ENCODE data around the gene TRPM7. TPM values are rescaled to one million over a fixed set of nuclear protein-coding genes. Genes with fewer than 3 reads are reported as not detected.

The TRPM7 gene
- total RNA-seq, 1 donor from 2014 or later = 59.2 TPM

DNA sequence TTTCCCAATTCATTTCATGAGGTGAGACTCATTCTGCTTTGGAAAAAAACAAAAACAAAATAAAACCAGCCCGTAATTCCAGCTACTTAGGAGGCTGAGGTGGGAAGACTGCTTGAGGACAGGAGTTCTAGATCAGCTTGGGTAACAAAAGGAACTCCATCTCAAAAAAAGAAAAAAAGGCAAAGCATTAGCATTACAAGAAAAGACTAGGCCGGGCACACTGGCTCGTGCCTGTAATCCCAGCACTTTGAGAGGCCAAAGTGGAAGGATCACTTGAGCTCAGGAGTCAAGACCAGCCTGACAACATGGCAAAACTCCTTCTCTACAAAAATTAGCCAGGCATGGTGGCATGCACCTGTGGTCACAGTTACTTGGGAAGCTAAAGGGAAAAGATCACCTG lies 33.9 kb downstream of the TRPM7 start:
- TF ChIP-seq, protein P1, sequence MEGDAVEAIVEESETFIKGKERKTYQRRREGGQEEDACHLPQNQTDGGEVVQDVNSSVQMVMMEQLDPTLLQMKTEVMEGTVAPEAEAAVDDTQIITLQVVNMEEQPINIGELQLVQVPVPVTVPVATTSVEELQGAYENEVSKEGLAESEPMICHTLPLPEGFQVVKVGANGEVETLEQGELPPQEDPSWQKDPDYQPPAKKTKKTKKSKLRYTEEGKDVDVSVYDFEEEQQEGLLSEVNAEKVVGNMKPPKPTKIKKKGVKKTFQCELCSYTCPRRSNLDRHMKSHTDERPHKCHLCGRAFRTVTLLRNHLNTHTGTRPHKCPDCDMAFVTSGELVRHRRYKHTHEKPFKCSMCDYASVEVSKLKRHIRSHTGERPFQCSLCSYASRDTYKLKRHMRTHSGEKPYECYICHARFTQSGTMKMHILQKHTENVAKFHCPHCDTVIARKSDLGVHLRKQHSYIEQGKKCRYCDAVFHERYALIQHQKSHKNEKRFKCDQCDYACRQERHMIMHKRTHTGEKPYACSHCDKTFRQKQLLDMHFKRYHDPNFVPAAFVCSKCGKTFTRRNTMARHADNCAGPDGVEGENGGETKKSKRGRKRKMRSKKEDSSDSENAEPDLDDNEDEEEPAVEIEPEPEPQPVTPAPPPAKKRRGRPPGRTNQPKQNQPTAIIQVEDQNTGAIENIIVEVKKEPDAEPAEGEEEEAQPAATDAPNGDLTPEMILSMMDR (IDR thresholded peaks at IDR 0.05; ENCODE audit: insufficient read depth, low read length, severe bottlenecking) = no peak
- no peak for DNase-seq (ENCODE audit: low read depth)
- peaks cover 9% of the 10 kb centered on the region for H3K36me3 ChIP-seq (ENCODE audit: control insufficient read depth, insufficient read depth, low read length)
- no peak overlapping the region for H3K4me3 ChIP-seq (ENCODE audit: low read depth, low read length)
- no peaks in the 10 kb centered on the region for H3K27me3 ChIP-seq (ENCODE audit: control insufficient read depth, insufficient read depth, low read length)
- no peak for FAIRE-seq

DNA sequence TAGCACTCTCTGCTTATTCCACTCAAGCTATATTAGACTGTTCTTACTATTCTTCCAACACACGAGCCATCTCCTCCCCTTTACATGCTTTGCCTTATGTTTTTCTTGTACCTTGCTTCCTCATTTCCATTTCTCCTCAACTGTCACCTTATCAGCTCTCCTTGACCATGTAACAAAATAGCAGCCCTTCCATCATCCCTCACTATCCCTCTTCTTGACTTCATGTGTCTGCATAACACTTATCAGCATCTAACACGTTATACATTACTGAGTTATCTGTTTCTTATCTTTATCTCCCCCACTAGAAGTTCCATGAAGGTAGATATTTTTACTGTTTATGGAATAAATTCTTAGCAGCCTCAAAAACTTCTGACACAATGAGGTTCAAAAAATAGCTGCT lies 45.3 kb downstream of the TRPM7 start:
- H3K4me3 ChIP-seq (ENCODE audit: low read depth, low read length) = no peak overlapping the region
- TF ChIP-seq, protein P1 (IDR thresholded peaks at IDR 0.05; ENCODE audit: insufficient read depth, low read length, severe bottlenecking) = no peak
- DNase-seq (ENCODE audit: low read depth) (no peak), FAIRE-seq (no peak)
- H3K27me3 ChIP-seq (ENCODE audit: control insufficient read depth, insufficient read depth, low read length) = no peaks in the 10 kb centered on the region
- peaks cover 6% of the 10 kb centered on the region for H3K36me3 ChIP-seq (ENCODE audit: control insufficient read depth, insufficient read depth, low read length)

DNA sequence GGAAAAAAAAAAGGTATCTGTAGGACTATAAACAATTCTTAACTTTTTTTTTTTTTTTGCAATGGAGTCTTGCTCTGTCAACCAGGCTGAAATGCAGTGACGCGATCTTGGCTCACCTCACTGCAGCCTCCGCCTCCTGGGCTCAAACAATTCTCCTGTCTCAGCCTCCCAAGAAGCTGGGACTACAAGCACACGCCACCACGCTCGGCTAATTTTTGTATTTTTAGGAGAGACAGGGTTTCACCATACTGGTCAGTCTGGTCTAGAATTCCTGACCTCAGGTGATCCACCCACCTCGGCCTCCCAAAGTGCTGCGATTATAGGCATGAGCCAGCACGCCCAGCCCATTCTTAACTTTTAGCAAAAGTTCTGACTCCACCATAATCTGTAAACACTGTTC lies 50.5 kb downstream of the TRPM7 start:
- DNase-seq (ENCODE audit: low read depth) (no peak), FAIRE-seq (no peak)
- peaks cover 5% of the 10 kb centered on the region for H3K36me3 ChIP-seq (ENCODE audit: control insufficient read depth, insufficient read depth, low read length)
- no peaks in the 10 kb centered on the region for H3K27me3 ChIP-seq (ENCODE audit: control insufficient read depth, insufficient read depth, low read length)
- H3K4me3 ChIP-seq (ENCODE audit: low read depth, low read length) = no peak overlapping the region
- TF ChIP-seq, protein P1 (IDR thresholded peaks at IDR 0.05; ENCODE audit: insufficient read depth, low read length, severe bottlenecking) = no peak

DNA sequence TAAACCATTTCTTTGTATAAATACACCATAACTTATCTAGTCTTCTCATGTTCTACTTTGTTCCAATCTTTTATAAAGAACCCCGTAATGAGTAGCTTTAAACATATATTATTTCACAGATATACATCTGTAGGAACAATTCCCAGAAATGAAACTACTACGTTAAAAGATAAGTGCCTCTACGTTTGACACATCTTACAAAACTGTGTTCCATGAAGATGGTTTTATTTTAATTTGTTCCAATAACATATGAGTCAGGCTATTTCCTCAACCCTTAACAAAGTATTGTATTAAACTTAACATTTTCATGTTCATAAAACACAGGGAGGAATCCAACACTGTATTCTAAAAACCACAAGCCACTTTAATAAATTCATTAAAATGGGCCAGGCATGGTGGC lies 52.9 kb downstream of the TRPM7 start:
- DNase-seq (ENCODE audit: low read depth) = no peak
- Histone ChIP-seq H3K36me3 (ENCODE audit: control insufficient read depth, insufficient read depth, low read length) (peaks cover 8% of the 10 kb centered on the region), H3K27me3 (ENCODE audit: control insufficient read depth, insufficient read depth, low read length) (no peaks in the 10 kb centered on the region), H3K4me3 (ENCODE audit: low read depth, low read length) (no peak overlapping the region)
- TF ChIP-seq, protein P1 (IDR thresholded peaks at IDR 0.05; ENCODE audit: insufficient read depth, low read length, severe bottlenecking) = no peak
- no peak for FAIRE-seq

DNA sequence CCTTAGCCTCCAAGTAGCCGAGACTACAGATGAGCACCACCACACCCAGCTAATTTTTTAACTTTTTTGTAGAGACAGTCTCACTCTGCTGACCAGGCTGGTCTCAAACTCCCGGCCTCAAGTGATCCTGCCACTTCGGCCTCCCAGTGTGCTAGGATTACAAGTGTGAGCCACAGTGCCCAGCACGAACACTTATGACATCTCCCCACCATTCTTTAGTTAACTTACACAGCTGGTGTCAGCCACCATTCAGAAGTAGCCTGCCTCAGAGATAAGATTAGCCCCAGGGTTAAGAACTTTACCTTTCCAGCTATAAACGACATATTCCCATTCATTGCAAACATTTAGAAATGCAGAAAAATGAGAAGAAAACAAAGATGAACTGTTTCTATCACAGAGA lies 58.2 kb downstream of the TRPM7 start:
- FAIRE-seq (no peak), DNase-seq (ENCODE audit: low read depth) (no peak)
- TF ChIP-seq, protein P1 (IDR thresholded peaks at IDR 0.05; ENCODE audit: insufficient read depth, low read length, severe bottlenecking) = no peak
- Histone ChIP-seq H3K27me3 (ENCODE audit: control insufficient read depth, insufficient read depth, low read length) (no peaks in the 10 kb centered on the region), H3K36me3 (ENCODE audit: control insufficient read depth, insufficient read depth, low read length) (peaks cover 8% of the 10 kb centered on the region), H3K4me3 (ENCODE audit: low read depth, low read length) (no peak overlapping the region)

DNA sequence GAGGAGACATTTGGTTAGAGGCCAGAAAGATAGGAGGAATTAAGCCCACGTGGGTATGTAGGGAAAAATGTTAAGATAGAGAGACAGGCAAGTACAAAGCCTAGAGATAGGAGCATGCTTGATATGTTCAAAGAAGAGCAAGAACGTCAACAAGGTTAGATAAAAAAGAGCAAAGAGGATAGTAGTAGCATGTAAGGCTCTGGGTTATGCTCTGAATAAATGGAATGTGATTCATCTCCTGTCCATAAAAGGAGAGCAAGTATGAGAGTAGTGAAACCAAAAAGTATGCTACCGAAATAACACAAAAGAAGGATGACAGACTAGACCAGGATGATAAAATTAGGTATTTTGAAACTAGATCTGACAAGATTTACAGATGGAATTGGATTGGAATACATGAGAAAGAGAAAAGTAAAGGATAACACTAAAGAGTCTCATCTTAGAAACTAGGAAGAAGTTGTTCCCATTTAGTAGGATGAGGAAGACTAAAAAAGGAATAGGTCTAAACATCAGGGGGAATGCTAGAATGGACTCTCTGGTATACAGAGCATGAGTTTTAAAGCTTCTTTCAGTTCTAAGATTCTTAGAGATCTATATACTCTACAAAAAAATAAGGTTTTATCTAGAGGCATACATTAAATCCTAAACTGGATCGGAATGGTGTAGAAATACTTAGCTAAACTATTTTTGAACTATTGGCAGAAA lies 59.1 kb downstream of the TRPM7 start:
- no peak for DNase-seq (ENCODE audit: low read depth)
- peaks cover 8% of the 10 kb centered on the region for H3K36me3 ChIP-seq (ENCODE audit: control insufficient read depth, insufficient read depth, low read length)

More for the DNA sequence above, 59.1 kb downstream of the TRPM7 start:
- Histone ChIP-seq H3K4me3 (ENCODE audit: low read depth, low read length) (no peak overlapping the region), H3K27me3 (ENCODE audit: control insufficient read depth, insufficient read depth, low read length) (no peaks in the 10 kb centered on the region)
- no peak for FAIRE-seq
- TF ChIP-seq, protein P1 (IDR thresholded peaks at IDR 0.05; ENCODE audit: insufficient read depth, low read length, severe bottlenecking) = no peak
